NCI-H510A (cell line): ENCODE measurements around the gene ATP6V1A.

Experiments used
- DNase-seq: peaks from one replicate; lab custom pipeline; 2025; lab: John Stamatoyannopoulos, UW

The ATP6V1A gene

GRCh38 chr3:113746548-113747282, at the start of gene ATP6V1A:
Gene ATP6V1A, plus strand, starts transcription at chr3:113747035. Its CDS starts 31,719 bp downstream, at chr3:113778754.
- DNase-seq: peak; percentile 64

GRCh38 chr3:113697500-113698090, 49.2 kb upstream of the ATP6V1A start:
- DNase-seq: no peak

DNA sequence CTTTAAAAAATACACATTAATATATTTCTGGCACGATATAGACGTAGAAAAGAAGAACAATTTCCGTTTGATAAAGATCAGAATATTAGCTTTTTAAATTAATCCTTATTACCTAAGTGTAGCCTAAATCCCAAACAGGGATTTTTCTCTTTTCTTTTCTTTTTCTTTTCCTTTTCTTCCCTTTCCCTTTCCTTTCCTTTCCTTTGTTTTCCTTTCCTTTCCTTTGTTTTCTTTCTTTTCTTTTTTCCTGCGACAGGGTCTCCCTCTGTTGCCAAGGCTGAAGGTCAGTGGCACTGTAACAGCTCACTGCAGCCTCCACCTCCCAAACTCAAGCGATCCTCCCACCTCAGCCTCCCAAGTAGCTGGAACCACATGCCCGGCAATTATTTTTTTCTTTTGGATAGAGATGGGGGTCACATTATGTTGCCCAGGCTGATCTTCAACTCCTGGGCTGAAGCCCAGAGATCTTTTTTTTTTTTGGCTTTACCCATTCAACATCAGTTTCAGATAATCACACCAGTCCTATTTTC, 48.6 kb upstream of the ATP6V1A start:
- no peak for DNase-seq

DNA sequence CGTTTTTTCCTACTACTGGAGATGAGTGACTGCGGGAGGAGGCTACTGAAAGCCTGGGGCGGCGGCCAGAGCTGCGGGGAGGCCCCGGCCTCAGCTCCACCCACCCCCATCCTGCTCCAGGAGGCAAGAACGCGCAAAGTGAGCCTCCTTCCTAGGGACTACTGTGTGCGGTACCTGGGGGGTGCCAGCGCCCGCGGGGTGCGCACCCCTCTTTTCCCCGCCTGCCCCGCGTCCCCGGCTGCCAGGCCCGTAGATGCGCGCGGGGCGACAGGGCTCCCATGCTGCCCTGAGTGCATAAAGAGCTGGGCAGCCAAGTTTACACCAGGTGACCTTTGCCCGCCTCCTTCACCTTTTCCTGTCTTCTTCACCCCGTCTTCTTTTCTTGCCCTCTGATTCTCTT, 47.9 kb upstream of the ATP6V1A start:
- DNase-seq: no peak

GRCh38 chr3:113707835-113708234, 39.0 kb upstream of the ATP6V1A start:
- no peak for DNase-seq

GRCh38 chr3:113712129-113712528, 34.7 kb upstream of the ATP6V1A start:
- DNase-seq: no peak

GRCh38 chr3:113714702-113715101, 32.1 kb upstream of the ATP6V1A start:
- DNase-seq: no peak

- DNase-seq: no peak
These were observed 29.5 kb upstream of the ATP6V1A start for GRCh38 chr3:113717308-113717707.

GRCh38 chr3:113717818-113718217, 29.0 kb upstream of the ATP6V1A start:
- no peak for DNase-seq

DNA sequence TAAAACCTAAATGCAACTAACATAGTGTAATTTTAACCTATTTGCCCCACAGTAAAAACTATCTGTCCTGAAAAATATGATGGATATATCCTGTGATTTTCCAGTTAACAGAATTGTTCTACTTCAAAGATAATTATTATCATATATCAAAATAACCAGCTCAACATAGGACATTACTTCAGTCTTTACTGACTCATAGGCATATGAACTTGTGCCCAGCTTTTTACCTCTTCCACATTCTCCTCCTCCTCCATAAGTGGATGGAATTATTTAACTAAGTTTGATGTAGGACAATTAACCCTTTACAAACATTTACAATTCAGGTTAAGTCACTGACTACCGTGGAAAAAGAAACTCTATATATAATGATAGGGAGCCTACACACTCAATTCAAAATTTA, 27.5 kb upstream of the ATP6V1A start:
- DNase-seq: no peak

DNA sequence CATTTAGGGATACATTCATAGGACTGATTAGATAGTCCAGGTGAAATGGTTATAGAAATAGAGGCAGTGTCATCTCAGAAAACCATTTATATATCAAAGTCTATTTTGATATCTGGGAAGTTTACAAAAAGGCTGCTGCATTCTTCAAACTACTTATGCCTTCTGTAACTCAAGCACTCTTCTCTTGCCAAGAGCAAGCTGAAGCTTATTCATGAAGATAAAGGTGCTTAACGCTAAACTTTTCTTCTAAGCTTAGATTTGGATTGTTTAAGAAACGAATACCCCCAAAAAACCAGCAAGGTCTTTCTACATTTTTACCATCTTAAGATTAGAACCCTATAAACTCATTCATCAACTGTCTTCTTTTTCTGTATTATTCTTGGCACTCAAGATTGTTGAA, 27.1 kb upstream of the ATP6V1A start:
- DNase-seq: no peak

GRCh38 chr3:113721636-113722035, 25.2 kb upstream of the ATP6V1A start:
- DNase-seq: no peak

- DNase-seq: no peak
These were observed 18.2 kb upstream of the ATP6V1A start for GRCh38 chr3:113728661-113729060.

DNA sequence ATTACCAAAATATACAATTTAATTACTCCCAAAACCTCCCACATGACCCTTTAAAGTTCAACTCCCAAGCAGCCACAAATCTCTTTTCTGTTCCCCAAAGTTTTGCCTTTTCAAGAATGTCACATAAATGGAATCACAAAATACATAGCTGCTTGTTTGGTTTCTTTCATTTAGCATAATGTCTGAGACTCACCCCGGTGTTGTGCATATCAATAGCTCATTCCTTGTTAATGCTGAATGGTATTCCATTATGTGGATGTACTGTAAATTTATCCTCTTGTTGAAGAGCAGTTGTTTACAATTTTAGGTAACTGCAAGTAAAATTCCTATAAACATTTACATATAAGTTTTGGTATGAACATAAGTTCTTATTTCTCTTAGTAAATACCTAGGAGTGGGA, 16.3 kb upstream of the ATP6V1A start:
- DNase-seq: no peak

DNA sequence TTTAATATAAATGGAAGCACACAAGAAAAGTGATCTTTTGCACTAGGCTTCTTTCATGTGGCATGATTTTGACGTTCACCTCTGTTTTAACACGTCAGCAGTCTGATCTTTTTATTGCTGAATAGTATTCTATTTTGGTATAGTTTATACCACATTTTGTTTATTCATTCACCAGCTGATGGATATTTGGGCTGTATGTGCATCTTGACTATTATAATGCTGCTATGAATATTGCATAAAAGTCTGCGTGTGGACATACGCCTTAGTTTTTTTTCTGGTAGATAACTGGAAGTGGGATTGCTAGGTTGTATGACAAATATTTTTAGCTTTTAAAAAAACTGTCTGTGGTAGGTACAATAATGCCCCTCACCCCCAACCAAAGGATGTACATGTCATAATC, 15.1 kb upstream of the ATP6V1A start:
- no peak for DNase-seq

- no peak for DNase-seq
These were observed 10.2 kb upstream of the ATP6V1A start for GRCh38 chr3:113736548-113737089.

DNA sequence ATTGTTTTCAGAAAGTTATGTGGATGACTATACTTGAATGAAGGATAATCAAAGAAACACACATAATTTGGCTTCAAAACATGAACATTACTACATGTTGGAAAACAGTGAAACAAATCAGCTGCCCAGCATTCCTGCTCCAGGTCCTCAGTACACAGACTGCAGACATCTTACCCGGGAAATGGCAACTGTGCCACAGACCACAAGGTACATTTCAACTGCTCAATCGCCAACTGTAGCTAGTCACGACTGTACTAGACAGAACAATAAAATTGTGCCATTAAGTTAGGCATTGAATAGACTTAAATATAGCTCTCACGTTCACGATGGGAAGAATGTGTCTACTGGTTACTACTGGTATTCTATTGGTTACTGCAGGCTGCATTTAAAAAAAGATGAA, 5.7 kb upstream of the ATP6V1A start:
- DNase-seq: no peak

DNA sequence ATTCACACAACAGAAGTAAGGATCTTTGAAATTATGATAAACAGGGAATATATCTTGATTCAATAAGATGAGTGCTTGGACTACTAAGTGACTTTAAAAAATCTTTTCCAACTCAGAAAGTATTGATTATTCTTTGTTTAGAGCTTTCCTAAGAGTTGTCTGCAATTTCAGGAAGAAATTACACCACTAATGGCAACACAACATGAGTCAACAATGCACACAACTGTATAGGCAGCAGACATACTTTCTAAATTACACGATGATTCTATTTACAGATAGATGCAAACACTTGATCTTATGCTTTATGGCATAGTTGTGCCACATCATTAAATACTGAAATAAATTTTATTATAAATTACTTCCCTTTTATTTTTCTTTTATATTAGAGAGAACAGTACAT, 5.2 kb upstream of the ATP6V1A start:
- no peak for DNase-seq

DNA sequence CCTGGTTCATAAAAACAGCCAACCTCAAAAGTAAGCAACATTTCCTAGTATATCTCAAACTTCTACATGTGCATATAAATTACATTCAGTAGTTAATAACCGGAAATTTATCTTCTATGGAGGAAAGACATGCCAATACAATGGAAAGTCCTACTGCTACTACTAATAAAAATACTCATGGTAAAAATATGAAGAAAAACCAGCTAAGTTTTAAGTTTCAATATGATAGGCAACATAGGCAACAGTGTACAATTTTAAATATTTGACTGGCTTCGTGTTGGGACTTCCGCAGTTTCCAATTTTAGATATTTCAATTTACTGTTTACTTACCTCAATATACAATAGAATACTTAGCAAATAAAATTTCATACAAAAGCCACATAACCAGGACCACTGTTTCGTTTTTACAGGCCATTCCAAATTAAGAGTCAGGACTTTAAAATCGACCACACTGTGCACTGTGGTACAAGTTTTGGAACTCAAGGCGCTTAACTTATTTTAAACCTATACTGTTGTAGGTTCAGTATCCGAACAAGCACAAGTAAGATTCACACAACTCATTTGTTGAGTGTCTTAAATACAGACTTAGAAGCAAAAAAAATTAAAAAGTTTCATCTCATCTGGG, 3.7 kb upstream of the ATP6V1A start:
- no peak for DNase-seq

DNA sequence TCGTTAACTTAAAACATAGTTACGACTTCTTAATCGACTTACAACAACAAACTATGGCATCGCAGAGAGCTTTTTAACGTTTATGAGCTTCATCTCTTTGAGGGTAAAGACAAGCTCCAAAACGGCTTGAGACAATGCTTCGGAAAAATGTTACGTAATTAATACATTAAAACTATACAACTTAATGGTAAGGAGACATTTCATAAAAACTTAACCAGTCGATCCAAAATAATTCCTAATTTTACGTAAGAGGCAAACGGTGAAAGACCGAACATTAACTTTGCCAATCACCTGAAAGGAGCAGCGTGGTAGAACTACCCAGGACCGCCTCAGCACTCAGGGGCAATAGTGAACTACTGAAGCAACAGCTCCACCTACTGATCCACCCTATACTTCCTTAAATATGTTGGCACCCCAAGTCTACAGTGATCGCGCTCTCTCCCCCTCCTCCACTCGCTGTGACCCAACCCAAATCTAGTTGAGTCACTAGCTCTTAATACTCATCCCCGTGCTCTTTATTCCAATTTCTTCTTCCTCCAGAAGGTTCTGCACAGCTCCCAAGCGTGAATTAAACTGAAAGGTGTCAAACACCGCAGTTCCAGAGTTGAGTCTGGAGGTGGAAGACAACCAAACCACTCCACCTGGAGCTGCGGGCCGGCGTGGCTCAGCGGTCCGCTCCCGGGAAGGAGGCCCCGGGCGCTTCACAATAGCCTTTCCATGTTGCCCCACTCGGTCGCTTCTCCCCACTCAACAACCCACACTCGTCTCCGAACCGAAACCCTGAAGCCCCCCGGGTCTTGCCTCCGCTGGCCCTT, 1.7 kb upstream of the ATP6V1A start:
- peak; percentile 5 for DNase-seq

GRCh38 chr3:113745756-113746547, 883 bp upstream of the ATP6V1A start, which contains the start of gene NAA50:
Gene NAA50, minus strand, starts transcription at chr3:113746249. Its CDS starts 300 bp downstream, at chr3:113745949.
- peak; percentile 64 for DNase-seq
